HFF-Myc (cell line): ENCODE data around the gene CDKAL1.

ENCODE experiments used
- DNase-seq: peaks from one replicate; pipeline ENCODE4 v3.0.0-alpha.2; 2011; ENCODE audit warnings: low read depth; ENCODE audit errors: extremely low read depth
- H3K4me3 ChIP-seq: replicated peaks from 2 replicates; pipeline ENCODE4 v1.5.1; 2011; ENCODE audit warnings: low read depth, mild to moderate bottlenecking, control low read depth, low read length
- TF ChIP-seq, protein P1 (sequence below): IDR thresholded peaks from 2 replicates; pipeline ENCODE4 v1.5.1; 2012; ENCODE audit warnings: mild to moderate bottlenecking, low read depth, low read length, control low read depth; ENCODE audit errors: missing control alignments

The CDKAL1 gene

DNA sequence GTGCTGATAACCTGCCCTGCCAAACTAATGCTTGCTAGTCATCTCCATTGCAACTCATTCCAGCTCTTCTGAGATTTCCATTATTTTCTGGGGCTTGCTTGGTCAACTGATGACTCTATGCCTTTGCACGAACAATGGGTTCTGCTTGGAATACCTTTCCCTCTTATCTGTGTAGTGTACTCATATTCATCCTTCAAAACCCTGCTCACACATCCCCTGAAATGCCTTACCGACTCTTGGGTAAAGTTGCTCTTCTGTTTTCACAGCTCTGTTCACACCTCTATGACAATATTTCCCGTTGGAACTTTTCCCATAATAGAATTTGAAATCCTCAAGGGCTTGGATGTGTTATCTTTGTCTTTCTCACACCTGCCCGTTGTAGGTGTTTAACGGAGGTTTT, 728.2 kb downstream of the CDKAL1 start:
- DNase-seq, result no peak
- H3K4me3 ChIP-seq, result no peak overlapping the region
- TF ChIP-seq, protein P1, sequence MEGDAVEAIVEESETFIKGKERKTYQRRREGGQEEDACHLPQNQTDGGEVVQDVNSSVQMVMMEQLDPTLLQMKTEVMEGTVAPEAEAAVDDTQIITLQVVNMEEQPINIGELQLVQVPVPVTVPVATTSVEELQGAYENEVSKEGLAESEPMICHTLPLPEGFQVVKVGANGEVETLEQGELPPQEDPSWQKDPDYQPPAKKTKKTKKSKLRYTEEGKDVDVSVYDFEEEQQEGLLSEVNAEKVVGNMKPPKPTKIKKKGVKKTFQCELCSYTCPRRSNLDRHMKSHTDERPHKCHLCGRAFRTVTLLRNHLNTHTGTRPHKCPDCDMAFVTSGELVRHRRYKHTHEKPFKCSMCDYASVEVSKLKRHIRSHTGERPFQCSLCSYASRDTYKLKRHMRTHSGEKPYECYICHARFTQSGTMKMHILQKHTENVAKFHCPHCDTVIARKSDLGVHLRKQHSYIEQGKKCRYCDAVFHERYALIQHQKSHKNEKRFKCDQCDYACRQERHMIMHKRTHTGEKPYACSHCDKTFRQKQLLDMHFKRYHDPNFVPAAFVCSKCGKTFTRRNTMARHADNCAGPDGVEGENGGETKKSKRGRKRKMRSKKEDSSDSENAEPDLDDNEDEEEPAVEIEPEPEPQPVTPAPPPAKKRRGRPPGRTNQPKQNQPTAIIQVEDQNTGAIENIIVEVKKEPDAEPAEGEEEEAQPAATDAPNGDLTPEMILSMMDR, result no peak

DNA sequence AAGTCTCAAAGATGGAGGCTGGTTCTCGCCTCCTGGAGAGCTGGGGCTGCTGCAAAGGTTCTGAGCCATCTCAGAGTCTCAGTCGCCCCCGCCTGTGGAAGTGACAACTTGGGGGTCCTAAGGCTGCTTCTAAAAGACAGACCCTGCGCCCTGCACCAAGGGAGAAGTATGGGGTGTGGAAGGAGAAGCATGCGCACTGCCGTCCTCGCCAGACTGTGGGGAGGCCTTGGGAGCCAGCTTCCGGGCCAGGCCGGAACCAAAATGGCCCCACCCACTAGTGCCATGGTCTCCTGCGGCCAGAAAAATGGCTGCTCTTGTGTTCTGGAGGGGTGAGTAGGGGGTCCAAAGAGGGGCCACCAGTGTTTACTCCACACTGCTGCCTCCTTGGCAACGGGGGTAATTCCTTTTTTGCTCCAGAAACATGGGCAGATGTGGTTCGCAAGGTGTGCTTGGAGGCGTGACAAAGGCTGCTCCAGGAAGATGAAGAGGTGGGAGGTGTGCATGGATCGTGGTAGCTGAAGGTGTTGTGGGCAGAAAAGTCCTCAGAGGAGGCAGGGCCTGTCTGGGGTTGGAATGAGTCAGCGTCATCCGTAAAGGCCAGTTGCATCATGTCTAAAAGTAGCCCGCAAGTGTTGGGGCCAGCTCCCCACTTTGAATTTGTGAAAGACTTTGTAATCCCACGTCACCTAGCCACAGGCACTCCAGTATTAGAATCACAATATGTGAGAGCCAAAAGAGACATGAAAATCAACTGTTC, 729.5 kb downstream of the CDKAL1 start:
- TF ChIP-seq, protein P1, result no peak
- H3K4me3 ChIP-seq, result no peak overlapping the region
- DNase-seq, result no peak

DNA sequence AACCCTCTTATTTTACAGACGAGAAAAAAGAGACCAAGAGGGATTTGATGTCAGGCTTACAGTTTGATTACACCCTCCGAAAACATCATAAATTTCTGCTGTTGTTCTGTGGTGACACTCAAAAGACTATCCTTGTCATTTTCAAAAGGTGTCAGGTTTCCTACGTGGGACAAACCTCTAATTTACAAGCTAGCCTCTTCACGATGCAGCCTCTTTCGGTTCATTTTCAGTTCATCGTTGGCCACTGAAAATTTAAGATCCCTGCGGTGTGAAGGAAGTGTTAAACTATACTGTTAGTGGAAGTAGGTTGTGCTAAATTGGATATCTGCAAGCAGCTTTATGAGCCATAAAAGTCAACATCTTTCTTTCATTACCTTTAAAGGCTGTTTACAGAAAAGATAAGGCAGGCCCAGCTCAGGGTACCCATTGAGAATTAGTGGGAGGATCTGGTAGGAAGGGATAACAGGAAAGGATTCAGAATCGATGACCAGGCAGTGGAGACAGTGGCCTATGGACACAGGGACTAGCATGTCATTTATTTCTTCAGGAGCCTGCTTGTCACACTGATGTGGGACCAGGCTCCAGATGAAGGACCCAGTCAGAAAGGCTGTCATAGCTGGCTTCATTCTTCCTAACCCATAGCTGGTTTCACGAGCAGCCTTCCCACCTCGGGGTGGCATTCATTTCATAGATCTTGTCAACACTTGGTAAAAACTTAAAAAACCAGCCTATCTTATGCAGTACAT, 730.2 kb downstream of the CDKAL1 start:
- no peak for DNase-seq
- H3K4me3 ChIP-seq, result no peak overlapping the region
- TF ChIP-seq, protein P1, result no peak

DNA sequence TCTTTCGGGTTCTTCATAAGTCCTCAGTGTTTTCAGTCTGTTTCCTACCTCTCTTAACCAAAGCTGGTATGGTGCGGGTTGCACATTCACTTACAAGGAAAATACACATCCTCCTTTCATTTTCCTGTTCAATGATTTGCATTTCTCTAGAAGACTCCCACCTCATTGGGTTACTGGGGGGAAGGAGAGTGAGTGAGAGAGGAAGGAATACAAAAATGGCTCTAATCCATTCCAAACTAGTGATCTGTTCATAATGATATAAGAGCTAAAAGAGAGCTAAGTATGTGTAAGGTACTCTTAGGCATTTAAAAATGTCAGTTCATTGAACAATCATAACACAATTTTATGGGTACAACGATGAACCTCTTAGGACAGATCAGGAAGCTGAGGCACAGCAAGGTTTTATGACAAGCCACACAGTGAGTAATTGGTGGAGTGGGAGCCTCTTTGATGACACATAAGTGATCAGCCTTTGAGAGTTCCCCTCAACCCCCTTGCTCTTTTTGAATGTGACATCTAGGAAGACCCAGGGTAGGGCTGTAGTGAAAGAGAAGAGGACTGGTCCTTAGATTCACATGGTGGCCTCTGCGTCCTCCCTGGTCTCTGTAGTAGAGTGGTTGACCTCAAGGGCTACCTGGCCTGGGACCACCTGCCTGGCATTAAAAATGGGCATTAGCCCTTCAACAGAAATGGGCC, 730.9 kb downstream of the CDKAL1 start:
- no peak overlapping the region for H3K4me3 ChIP-seq
- TF ChIP-seq, protein P1, result no peak

DNA sequence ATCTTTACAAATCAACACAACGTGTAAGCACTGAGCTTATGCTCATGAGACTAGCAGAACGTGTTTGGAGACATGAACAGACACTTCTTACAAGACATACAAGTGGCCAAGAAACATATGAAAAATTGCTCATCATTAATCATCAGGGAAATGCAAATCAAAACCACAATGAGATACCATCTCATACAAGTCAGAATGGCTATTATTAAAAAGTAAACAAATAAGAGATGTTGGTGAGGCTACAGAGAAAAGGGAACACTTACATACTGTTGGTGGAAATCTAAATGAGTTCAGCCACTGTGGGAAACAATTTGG, 731.4 kb downstream of the CDKAL1 start:
- no peak for DNase-seq
- no peak overlapping the region for H3K4me3 ChIP-seq
- TF ChIP-seq, protein P1, result no peak

More for the DNA sequence above, 730.9 kb downstream of the CDKAL1 start:
- no peak for DNase-seq

DNA sequence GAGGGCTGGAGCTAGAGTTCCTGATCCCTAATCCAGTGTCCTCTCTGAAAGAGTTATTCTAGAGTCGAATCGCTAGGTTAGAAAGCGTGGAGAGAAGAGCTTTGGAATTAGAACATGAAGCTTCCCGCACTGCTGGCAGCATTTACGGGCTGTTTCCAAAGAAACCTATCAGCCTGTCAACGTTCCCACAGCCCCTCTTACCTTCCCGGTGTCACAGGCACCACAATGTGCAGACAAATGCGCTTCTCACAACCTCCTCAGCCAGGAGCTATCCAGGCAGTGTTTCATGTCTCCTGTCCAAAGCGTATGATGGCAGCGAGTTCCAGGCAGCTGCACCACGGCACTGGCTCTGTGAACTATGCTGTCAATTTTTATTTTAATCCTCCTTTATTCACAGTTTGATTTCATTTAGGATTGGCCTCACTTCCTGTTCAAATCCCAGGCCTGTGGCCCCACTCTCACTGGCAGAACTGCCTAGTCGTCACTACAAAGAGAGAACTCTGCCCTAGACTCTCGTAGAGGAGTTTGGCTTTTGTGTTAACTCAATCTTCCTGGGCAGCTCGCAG, 736.5 kb downstream of the CDKAL1 start:
- no peak for DNase-seq
- H3K4me3 ChIP-seq, result no peak overlapping the region
- TF ChIP-seq, protein P1, result no peak
